HG02610 (cell line): ENCODE results near the gene C3orf52.
"Not testable (repeated sequence)": the region's sequence is repeated elsewhere in the genome, so short reads cannot be mapped to it uniquely, and the experiment has no call there.

ENCODE experiments used
- ATAC-seq: cut with Tn5 transposase; IDR thresholded peaks from one replicate; pipeline ENCODE4 v1.9.1; 2021; ENCODE audit warnings: mild to moderate bottlenecking, moderate library complexity; ENCODE audit not compliant: unreplicated experiment

Gene C3orf52

GRCh38 chr3:112086076-112086854 is at the start of gene C3orf52:
C3orf52 (plus strand) TSS chr3:112086389; CDS start chr3:112086408, 19 bp downstream.
- peak; percentile 86 for ATAC-seq

GRCh38 chr3:112037194-112037593 is 49.0 kb upstream of the C3orf52 start:
- ATAC-seq = not testable (repeated sequence)

GRCh38 chr3:112038863-112039262 is 47.3 kb upstream of the C3orf52 start:
- no peak for ATAC-seq

GRCh38 chr3:112041321-112041720 is 44.9 kb upstream of the C3orf52 start:
- no peak for ATAC-seq

GRCh38 chr3:112042842-112043280 is 43.3 kb upstream of the C3orf52 start:
- ATAC-seq = no peak

GRCh38 chr3:112043621-112044201 is 42.5 kb upstream of the C3orf52 start:
- peak; percentile 91 for ATAC-seq

GRCh38 chr3:112046599-112046998 is 39.6 kb upstream of the C3orf52 start:
- no peak for ATAC-seq

GRCh38 chr3:112047264-112047663 is 38.9 kb upstream of the C3orf52 start:
- ATAC-seq = no peak

GRCh38 chr3:112048911-112049310 is 37.3 kb upstream of the C3orf52 start:
- ATAC-seq = no peak

GRCh38 chr3:112053229-112053628 is 33.0 kb upstream of the C3orf52 start:
- ATAC-seq = no peak

- no peak for ATAC-seq
These were observed 29.7 kb upstream of the C3orf52 start for GRCh38 chr3:112056451-112056929.

GRCh38 chr3:112059497-112059896 is 26.7 kb upstream of the C3orf52 start:
- no peak for ATAC-seq

- ATAC-seq = no peak
These were observed 25.0 kb upstream of the C3orf52 start for GRCh38 chr3:112061152-112061551.

GRCh38 chr3:112072387-112073060 is 13.7 kb upstream of the C3orf52 start:
- ATAC-seq = not testable (repeated sequence)

- ATAC-seq = no peak
These were observed 12.2 kb upstream of the C3orf52 start for GRCh38 chr3:112074006-112074405.

GRCh38 chr3:112074616-112075497 is 11.3 kb upstream of the C3orf52 start:
- peak; percentile 93 for ATAC-seq

GRCh38 chr3:112078125-112079083 is 7.8 kb upstream of the C3orf52 start:
- no peak for ATAC-seq

GRCh38 chr3:112083239-112083638 is 3.0 kb upstream of the C3orf52 start:
- ATAC-seq = no peak

GRCh38 chr3:112084980-112085705 is 1.0 kb upstream of the C3orf52 start:
- ATAC-seq = no peak
